ENCODE measurements around the gene CCDC171. TPM values are rescaled to one million over a fixed set of nuclear protein-coding genes. Genes with fewer than 3 reads are reported as not detected.

Gene CCDC171
- total RNA-seq, 4 donors from 2014 or later, result 1.1 to 5.1 (median 3.6) TPM

DNA sequence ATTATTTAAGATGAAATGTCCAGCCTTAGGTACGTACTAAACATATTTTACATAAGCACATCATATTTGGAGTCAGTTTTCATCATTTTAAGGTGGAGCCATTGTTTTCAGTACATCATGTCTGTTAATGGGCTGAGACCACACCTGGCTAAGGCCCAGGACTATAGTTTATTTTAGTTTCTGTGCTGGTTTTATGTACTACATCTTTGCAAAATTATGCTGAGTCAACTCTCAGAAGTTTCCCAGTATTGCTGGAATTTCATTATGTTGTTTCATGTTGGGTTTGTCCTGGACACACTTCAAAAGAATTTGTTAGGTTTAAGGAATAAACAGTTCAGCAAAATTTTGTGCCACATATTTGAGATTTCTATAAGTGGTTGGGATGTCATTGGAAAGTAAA, 171.2 kb downstream of the CCDC171 start:
- 83 to 100% methylated on average over 1 of the region's 1 CpG for WGBS, 2 donors (ENCODE audit: low coverage in 1 of 2)
- no peaks in the 10 kb centered on the region for H3K36me3 ChIP-seq
- H3K27me3 ChIP-seq, result no peaks in the 10 kb centered on the region
- in situ Hi-C loops (cut with MboI; ENCODE audit: low pct_ligation_motif_present in 1 of 4, low pct_unique_long_range_greater_than_20kb in 1 of 4, low sequenced_read_pairs in 3 of 4) (no loop called here), intact Hi-C loops (cut with DNase I; ENCODE audit: low total_unique reads) (no loop called here)
- DNase-seq, result no peak
- H3K4me1 ChIP-seq, result no peaks in the 10 kb centered on the region
- H3K27ac ChIP-seq, result no peak overlapping the region
- H3K9me3 ChIP-seq, result no peaks in the 10 kb centered on the region
- no peak overlapping the region for H3K4me3 ChIP-seq
- TF ChIP-seq CTCF (IDR thresholded peaks at IDR 0.05), result no peak
- TF ChIP-seq POLR2AphosphoS5 (IDR thresholded peaks at IDR 0.05), result no peak
- no peak for TF ChIP-seq POLR2A (IDR thresholded peaks at IDR 0.05)

DNA sequence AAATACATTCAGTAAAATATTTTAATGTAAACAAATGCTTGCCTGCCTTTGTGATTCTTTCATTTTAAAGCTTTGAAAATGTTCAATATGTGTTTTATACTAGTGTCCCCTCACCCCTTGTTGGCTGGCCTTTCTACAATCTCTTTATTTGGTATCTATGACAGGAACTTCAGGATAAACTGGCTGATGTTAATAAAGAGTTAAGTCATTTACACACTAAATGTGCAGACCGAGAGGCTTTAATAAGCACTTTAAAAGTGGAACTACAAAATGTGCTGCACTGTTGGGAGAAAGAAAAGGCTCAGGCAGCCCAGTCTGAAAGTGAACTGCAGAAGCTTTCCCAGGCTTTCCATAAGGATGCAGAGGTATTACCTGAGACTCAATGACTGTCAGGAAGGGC, 171.8 kb downstream of the CCDC171 start:
- H3K4me3 ChIP-seq, result no peak overlapping the region
- WGBS, 2 donors (ENCODE audit: low coverage in 1 of 2), result 39 to 44% methylated on average over 1 of the region's 1 CpG
- in situ Hi-C loops (cut with MboI; ENCODE audit: low pct_ligation_motif_present in 1 of 4, low pct_unique_long_range_greater_than_20kb in 1 of 4, low sequenced_read_pairs in 3 of 4) (no loop called here), intact Hi-C loops (cut with DNase I; ENCODE audit: low total_unique reads) (no loop called here)
- no peaks in the 10 kb centered on the region for H3K4me1 ChIP-seq
- H3K36me3 ChIP-seq, result no peaks in the 10 kb centered on the region
- H3K9me3 ChIP-seq, result no peaks in the 10 kb centered on the region
- no peak overlapping the region for H3K27ac ChIP-seq
- no peaks in the 10 kb centered on the region for H3K27me3 ChIP-seq
- TF ChIP-seq CTCF (IDR thresholded peaks at IDR 0.05) (no peak), POLR2A (IDR thresholded peaks at IDR 0.05) (no peak), EP300 (IDR thresholded peaks at IDR 0.05; ENCODE audit: low read depth) (no peak), POLR2AphosphoS5 (IDR thresholded peaks at IDR 0.05) (no peak)
- no peak for DNase-seq

- H3K27me3 ChIP-seq, result no peaks in the 10 kb centered on the region
- 98 to 100% methylated on average over 1 of the region's 1 CpG for WGBS, 2 donors (ENCODE audit: low coverage in 1 of 2)
- H3K4me1 ChIP-seq, result no peaks in the 10 kb centered on the region
- TF ChIP-seq EP300 (IDR thresholded peaks at IDR 0.05; ENCODE audit: low read depth) (no peak), CTCF (IDR thresholded peaks at IDR 0.05) (no peak), POLR2A (IDR thresholded peaks at IDR 0.05) (no peak), POLR2AphosphoS5 (IDR thresholded peaks at IDR 0.05) (no peak)
- H3K36me3 ChIP-seq, result no peaks in the 10 kb centered on the region
- no peaks in the 10 kb centered on the region for H3K9me3 ChIP-seq
- no peak overlapping the region for H3K27ac ChIP-seq
- no peak overlapping the region for H3K4me3 ChIP-seq
- in situ Hi-C loops (cut with MboI; ENCODE audit: low pct_ligation_motif_present in 1 of 4, low pct_unique_long_range_greater_than_20kb in 1 of 4, low sequenced_read_pairs in 3 of 4) (no loop called here), intact Hi-C loops (cut with DNase I; ENCODE audit: low total_unique reads) (no loop called here)
- DNase-seq, result no peak
Measured at GRCh38 chr9:15725953-15726352, 173.1 kb downstream of the CCDC171 start.

DNA sequence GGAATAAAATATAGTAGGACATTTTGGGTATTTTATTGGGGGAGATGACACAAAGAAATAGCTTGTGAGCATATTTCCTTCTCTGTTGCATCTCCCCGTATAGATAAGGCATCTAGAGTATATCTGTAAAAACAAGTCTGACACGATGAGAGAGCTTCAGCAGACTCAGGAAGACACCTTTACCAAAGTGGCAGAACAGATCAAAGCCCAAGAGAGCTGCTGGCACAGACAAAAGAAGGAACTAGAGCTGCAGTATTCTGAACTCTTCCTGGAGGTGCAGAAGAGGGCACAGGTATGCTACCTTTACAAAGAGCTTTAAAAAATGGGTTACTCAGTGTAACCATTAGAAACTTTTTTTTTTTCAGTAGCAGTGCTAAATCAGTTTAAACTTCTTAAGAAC, 176.7 kb downstream of the CCDC171 start:
- WGBS, 2 donors (ENCODE audit: low coverage in 1 of 2), result 65 to 79% methylated on average over 2 of the region's 2 CpGs
- TF ChIP-seq POLR2AphosphoS5 (IDR thresholded peaks at IDR 0.05), result no peak
- TF ChIP-seq CTCF (IDR thresholded peaks at IDR 0.05), result no peak
- TF ChIP-seq EP300 (IDR thresholded peaks at IDR 0.05; ENCODE audit: low read depth), result no peak
- no peak for TF ChIP-seq POLR2A (IDR thresholded peaks at IDR 0.05)
- in situ Hi-C loops (cut with MboI; ENCODE audit: low pct_ligation_motif_present in 1 of 4, low pct_unique_long_range_greater_than_20kb in 1 of 4, low sequenced_read_pairs in 3 of 4), result no loop called here
- Histone ChIP-seq H3K27me3 (no peaks in the 10 kb centered on the region), H3K9me3 (no peaks in the 10 kb centered on the region), H3K4me1 (no peaks in the 10 kb centered on the region), H3K36me3 (no peaks in the 10 kb centered on the region), H3K4me3 (no peak overlapping the region), H3K27ac (no peak overlapping the region)
- no peak for DNase-seq
- intact Hi-C loops (cut with DNase I; ENCODE audit: low total_unique reads), result no loop called here
